ENCODE measurements around the gene CAMKMT. TPM values are rescaled to one million over a fixed set of nuclear protein-coding genes. Genes with fewer than 3 reads are reported as not detected.
A peak's percentile ranks its signal among the peaks of the same experiment; 100 is the strongest.

CAMKMT gene
- total RNA-seq, 1 experiment from 2014 or later: 4.6 TPM

DNA sequence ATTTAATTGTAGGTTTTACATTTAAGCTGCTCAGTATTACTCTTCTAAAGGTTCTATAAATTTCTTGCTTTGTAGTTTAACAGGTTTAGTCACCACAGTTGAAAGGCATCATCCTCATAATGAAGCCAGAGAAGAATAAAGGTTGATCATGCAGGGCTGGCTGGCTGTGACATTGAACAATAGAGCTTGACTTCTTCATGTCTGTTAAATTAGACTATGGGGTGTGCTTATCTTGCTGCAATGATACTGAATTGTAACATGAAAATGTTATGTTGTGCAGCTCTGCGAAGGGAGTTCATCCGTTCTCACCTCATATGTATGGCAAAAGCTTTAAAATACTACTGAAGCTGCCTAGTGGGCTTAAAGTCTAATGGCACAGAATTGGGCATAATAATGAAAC is 81.8 kb downstream of the CAMKMT start:
- no peak for DNase-seq (ENCODE audit: low read depth)

DNA sequence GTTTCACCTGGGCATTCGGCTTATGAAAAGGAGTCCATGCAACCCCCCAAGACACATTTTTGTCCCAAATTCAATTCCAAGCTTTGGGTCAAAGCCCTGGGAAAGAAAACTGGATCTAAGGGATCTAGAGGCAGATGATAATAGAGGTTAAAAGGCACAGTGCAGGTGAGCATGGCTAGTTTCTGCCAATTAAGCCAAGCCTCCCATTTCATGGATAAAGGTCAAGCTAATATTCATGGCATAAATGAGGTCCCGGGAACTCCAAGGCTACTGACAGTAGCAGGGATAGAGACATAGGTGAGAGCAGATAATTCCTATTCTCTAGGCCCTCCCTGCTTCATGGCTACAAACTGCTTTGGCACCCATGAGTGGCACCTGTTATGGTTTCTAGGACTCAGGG is 83.1 kb downstream of the CAMKMT start:
- DNase-seq (ENCODE audit: low read depth): no peak

GRCh38 chr2:44448860-44449527 is 87.2 kb downstream of the CAMKMT start:
- no peak for DNase-seq (ENCODE audit: low read depth)

DNA sequence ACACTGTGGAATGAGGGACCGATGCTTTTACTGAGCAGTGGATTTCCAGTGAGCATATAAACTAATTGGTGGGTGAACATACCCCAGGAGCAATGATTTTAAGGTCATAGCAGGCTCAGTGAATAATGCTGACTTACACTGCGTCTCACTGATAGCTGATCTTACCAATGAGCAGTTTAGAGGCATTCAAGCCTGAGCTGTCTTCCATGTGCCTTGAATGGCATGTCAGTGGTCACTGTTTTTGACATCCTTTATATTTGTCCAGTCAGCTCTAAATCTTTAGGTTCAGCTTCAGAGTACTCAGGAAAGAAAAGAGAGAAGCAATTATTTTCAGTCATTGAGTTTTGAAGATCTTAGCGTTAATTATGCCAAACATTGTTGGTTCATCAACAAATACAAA is 88.3 kb downstream of the CAMKMT start:
- DNase-seq (ENCODE audit: low read depth): no peak

GRCh38 chr2:44450806-44451205 is 89.1 kb downstream of the CAMKMT start:
- DNase-seq (ENCODE audit: low read depth): no peak

- no peak for DNase-seq (ENCODE audit: low read depth)
Measured at GRCh38 chr2:44452069-44452583, 90.4 kb downstream of the CAMKMT start.

DNA sequence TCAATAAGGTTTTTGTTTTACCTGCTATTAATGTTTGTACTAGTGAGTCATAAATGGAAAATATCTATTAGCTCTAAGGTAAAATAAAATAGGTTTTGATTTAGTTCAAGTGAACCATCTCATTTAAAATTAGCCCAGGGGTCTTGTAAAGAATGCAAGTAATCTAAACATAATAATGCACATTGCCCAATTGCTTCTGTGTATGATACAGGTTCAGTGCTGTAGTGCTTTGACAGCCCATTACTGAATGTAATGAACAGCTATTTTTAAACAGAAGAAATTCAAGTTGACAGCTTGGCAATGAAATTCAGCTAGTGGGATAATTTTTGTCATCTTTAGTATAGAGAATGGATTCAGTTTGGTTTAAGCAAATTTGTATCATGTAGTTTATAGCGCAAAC is 91.5 kb downstream of the CAMKMT start:
- no peak for DNase-seq (ENCODE audit: low read depth)

- DNase-seq (ENCODE audit: low read depth): no peak
Measured at GRCh38 chr2:44455877-44456276, 94.1 kb downstream of the CAMKMT start.

- DNase-seq (ENCODE audit: low read depth): no peak
Measured at GRCh38 chr2:44456946-44457345, 95.2 kb downstream of the CAMKMT start.

GRCh38 chr2:44459739-44460138 is 98.0 kb downstream of the CAMKMT start:
- no peak for DNase-seq (ENCODE audit: low read depth)

DNA sequence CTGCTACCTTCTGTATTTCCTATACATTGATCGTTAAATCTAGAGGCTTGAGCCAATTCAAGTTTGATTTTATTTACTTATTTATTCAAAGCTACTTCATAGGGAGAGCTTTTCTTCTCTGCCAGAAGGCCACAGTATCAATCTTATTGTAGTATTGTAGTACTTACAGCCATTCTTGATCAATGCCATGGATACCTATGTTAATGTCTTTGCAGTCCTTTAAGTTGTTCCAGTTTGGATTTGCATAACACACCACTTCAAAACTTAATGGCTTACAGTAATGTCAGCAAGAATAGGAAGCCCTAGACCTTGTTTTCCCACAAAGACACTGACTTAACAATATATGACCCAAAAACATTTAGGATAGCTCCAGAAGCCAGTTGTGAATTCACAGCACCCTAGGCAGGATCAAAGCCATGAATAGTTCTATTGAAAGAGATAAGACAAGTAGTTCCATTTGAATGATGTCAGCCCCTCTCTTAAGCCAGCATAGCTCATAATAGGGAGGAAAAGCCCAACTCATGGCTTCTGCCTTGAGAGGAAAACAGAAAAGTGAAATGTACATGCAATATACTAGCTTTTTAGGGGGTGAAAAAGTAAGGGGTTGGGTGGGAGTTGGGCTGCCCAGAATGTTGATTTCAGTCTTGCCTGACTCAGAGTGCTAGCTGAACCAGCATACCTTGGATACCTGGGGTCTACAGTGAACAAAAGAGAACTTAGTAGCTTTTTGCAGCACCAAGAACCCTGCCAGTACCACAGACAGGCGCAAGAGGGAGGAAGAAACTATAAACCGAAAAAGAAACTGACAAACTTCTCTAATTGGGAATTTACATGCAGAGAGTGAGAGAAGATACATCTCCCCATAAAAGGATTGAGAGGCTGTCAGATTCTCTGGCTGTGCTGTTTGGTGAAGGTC is 101.4 kb downstream of the CAMKMT start:
- no peak for DNase-seq (ENCODE audit: low read depth)

GRCh38 chr2:44464437-44464836 is 102.7 kb downstream of the CAMKMT start:
- DNase-seq (ENCODE audit: low read depth): no peak

DNA sequence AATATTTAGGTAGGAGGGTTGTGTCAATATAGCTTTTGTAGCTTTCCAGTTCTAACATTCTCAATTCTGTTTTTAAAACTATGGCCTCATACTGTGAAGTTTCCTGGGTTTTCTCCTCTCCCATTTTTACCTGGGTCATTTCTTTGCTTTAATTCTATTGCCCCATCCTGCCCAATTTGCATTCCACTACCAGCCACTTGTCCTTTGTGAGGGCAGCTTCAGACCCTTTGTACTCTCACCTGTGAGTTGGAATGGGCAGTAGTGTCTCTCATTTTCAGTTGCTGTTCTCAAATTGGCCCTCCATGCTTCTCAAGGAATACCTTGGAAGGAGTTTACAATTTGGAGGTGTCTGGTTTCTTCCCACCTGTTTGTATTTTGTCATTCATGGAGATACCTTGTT is 108.4 kb downstream of the CAMKMT start:
- DNase-seq (ENCODE audit: low read depth): no peak

DNA sequence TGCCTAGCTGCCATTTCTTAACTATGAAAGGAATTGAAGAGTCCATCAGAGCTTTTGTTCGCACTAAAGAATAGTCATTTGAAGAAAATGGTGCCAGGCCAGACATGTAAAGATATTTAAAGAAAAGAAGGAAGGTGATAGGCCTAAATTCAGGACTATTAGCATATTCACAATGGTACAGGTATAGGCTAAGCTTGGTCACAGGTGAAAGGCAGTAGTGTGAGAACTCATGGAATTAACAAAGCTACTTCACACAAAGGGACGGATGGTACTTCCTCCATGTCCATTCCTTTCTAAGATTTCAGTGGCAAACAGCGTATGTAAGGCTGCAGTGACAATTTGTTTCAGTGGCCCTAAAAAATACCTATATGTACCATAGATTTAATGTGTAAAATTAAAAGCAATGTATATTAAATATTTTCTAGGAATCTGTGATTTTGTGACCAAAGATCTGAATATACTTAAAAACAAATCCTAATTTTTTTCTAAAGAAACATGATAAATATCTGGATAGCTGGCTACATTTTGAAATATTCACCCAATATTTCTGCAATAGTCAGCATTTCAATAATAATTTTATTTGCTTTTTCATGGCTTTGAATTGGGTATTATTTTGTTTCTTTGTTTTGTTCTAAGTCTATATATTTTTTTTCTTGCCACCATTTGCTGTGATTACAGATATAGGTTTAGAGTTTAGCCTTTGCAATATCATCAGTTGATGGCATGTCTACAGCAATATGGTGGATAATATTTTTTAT is 116.1 kb downstream of the CAMKMT start:
- DNase-seq (ENCODE audit: low read depth): no peak

DNA sequence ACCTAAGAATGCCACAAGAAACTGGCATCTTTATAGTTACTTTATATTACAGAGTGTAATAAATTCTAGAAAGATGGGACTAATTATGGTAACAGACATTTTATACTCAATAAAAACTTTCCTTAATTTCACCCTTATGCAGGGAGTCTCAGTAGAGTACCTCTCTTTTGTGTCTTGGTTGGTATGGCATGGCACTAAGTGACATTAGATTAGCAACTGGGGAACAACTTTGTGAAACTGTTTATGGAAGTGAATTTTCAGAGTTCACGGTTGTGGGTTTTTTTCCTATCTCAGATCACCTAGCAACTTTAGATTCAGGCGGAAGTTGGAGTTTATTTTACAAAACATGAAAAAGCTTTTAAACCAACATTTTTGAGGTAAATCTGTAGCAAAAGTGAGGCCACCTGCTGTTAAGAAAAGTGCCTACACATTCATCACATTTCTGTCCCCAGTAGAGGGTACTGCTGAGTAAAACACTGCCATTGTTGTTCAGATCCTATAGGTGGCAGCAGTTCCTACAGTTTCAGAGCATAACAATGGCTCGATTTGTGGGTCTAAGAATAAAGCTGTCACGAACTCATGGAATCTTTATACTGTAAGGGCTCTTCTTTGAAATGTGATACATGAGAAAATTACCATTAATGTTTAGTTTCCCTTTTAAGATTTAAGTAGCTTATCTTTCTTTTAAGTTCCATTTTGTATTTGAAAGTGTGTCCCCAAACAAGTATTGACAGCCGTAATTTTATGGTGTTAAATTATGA is 117.6 kb downstream of the CAMKMT start:
- DNase-seq (ENCODE audit: low read depth): peak; percentile 78

DNA sequence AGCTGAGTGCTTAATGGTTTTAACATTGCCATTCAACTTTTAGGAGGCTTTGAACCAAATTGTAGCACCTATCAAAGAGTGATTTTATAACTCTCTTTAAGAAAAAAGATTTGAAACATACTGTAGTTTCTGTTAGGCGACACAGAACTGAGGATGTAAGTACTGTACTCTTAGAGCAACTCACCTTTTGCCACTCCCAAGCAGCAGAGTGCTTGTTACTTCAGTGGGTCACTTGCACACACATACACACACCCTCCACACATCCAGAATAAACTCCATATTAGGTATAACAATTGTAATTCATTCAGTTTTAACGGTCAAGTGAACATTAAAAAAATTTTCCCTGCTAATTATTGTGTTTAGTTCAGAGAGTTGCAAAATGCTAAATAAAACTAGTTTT is 118.3 kb downstream of the CAMKMT start:
- DNase-seq (ENCODE audit: low read depth): no peak

- no peak for DNase-seq (ENCODE audit: low read depth)
Measured at GRCh38 chr2:44487052-44487451, 125.3 kb downstream of the CAMKMT start.

- DNase-seq (ENCODE audit: low read depth): no peak
Measured at GRCh38 chr2:44490726-44491125, 129.0 kb downstream of the CAMKMT start.

- no peak for DNase-seq (ENCODE audit: low read depth)
Measured at GRCh38 chr2:44494006-44494405, 132.3 kb downstream of the CAMKMT start.

DNA sequence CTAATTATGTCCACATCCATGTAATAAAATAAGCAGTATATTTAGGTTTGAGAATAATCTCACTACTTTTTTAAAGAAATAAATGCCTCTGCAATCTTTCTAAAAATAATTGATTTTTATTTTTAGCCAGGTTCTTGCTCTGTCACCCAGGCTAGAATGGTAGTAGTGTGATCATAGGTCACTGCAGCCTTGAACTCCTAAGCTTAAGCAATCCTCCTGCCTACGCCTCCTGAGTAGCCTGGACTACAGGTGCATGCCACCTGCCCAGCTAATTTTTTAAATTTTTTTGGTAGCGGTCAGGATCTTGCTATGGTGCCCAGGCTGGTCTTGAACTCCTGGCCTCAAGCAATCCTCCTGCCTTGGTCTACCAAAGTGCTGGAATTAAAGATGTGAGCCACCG is 133.3 kb downstream of the CAMKMT start:
- no peak for DNase-seq (ENCODE audit: low read depth)

GRCh38 chr2:44495544-44495943 is 133.8 kb downstream of the CAMKMT start:
- no peak for DNase-seq (ENCODE audit: low read depth)

All from HT1080 (cell line).